GM13976 (cell line): ENCODE measurements around the gene PIK3R1.

Experiments used
- DNase-seq: peaks from one replicate; pipeline ENCODE4 v3.0.0; 2012; ENCODE audit warnings: low spot score
- CTCF ChIP-seq: IDR thresholded peaks from 2 replicates; pipeline ENCODE4 v1.5.1; 2012; ENCODE audit warnings: borderline replicate concordance, mild to moderate bottlenecking; ENCODE audit not compliant: insufficient read depth; ENCODE audit errors: extremely low read depth, missing control alignments, control extremely low read depth
- in situ Hi-C: fragments of 300-500 bp; cut with MboI; formaldehyde crosslinking; loops from one replicate; pipeline ENCODE4 v1.12.0; 2022; ENCODE audit warnings: low sequenced_read_pairs, mixed read lengths, inconsistent platforms; ENCODE audit not compliant: unreplicated experiment

Gene PIK3R1

GRCh38 chr5:68225188-68225910 is 9.8 kb downstream of the PIK3R1 start:
- no peak for DNase-seq
- TF ChIP-seq CTCF, result no peak
- in situ Hi-C loops, result no loop called here

GRCh38 chr5:68225911-68226545 is 10.5 kb downstream of the PIK3R1 start:
- in situ Hi-C loops, result no loop called here
- no peak for DNase-seq
- no peak for TF ChIP-seq CTCF

GRCh38 chr5:68226546-68227073 is 11.1 kb downstream of the PIK3R1 start:
- TF ChIP-seq CTCF, result no peak
- DNase-seq, result no peak
- in situ Hi-C loops, result no loop called here

- DNase-seq, result no peak
- in situ Hi-C loops, result no loop called here
- TF ChIP-seq CTCF, result no peak
These were observed 12.1 kb downstream of the PIK3R1 start for GRCh38 chr5:68227532-68228160.

GRCh38 chr5:68229416-68229815 is 13.9 kb downstream of the PIK3R1 start:
- DNase-seq, result no peak
- in situ Hi-C loops, result no loop called here
- TF ChIP-seq CTCF, result no peak

- TF ChIP-seq CTCF, result no peak
- in situ Hi-C loops, result no loop called here
- no peak for DNase-seq
These were observed 14.7 kb downstream of the PIK3R1 start for GRCh38 chr5:68230285-68230684.
